Measurements from ENCODE around the gene ASPN. TPM values are rescaled to one million over a fixed set of nuclear protein-coding genes. Genes with fewer than 3 reads are reported as not detected.

ASPN gene
- total RNA-seq (2014; rRNA removed; shearing (Covaris generic)) (not detected in 2 replicates), polyA plus RNA-seq (2016; fragmentation: Nextera tagmentation; extraction: Ambion mirVana) (0.82 and 0.99 TPM in 2 replicates)
- long read RNA-seq, result 0 reads

GRCh38 chr9:92482329-92482728 is at the start of gene ASPN:
Gene ASPN (minus strand): TSS chr9:92482506.
- no peak for DNase-seq (ENCODE audit: low spot score)
- no peak for ATAC-seq
- Histone ChIP-seq H3K4me2 (peak within 1 kb of the TSS; percentile 60; the same call in 1 of the 2 replicates), H3K4me1 (ENCODE audit: insufficient read depth) (peaks cover 23% of the 10 kb centered on the region), H3K4me3 (no peak within 1 kb of the TSS), H3K27me3 (ENCODE audit: insufficient read depth) (no peaks in the 10 kb centered on the region), H4K20me1 (replicated peaks; ENCODE audit: insufficient read depth) (no peaks in the 10 kb centered on the region), H2AFZ (no peak within 1 kb of the TSS), H3K9me2 (ENCODE audit: insufficient read depth) (no peaks in the 10 kb centered on the region), H3K36me3 (ENCODE audit: insufficient read depth) (no peaks in the 10 kb centered on the region), H3K79me2 (replicated peaks; ENCODE audit: insufficient read depth) (no peaks in the 10 kb centered on the region), H3F3A (replicated peaks; ENCODE audit: low read depth) (no peaks in the 10 kb centered on the region), H3K27ac (ENCODE audit: low read depth) (no peak within 1 kb of the TSS)
- Mint-ChIP-seq H3K27me3 (ENCODE audit: insufficient read depth, low read depth, poor library complexity) (no peaks in the 10 kb centered on the region), H3K4me1 (peaks cover 12% of the 10 kb centered on the region), H3K4me3 (no peak within 1 kb of the TSS), H3K27ac (peak within 1 kb of the TSS; percentile 28; the same call in 1 of the 2 replicates), H3K9me3 (no peaks in the 10 kb centered on the region), H3K36me3 (ENCODE audit: low read depth) (no peaks in the 10 kb centered on the region)
- TF ChIP-seq ETS1 (IDR thresholded peaks at IDR 0.05) (no peak), CTCF (conservative IDR thresholded peaks at IDR 0.05; ENCODE audit: low read depth in 2 of 2) (no peak), STAT1 (IDR thresholded peaks at IDR 0.05; ENCODE audit: unreplicated experiment) (no peak), JUNB (IDR thresholded peaks at IDR 0.05; ENCODE audit: unreplicated experiment) (no peak), POLR2AphosphoS5 (IDR thresholded peaks at IDR 0.05; ENCODE audit: low read depth) (no peak)

- no peak overlapping the region for H2AFZ ChIP-seq
- Mint-ChIP-seq H3K36me3 (ENCODE audit: low read depth) (no peaks in the 10 kb centered on the region), H3K4me3 (no peak overlapping the region), H3K4me1 (peaks cover 11% of the 10 kb centered on the region; the same call in 2 of the 3 replicates), H3K27ac (no peak overlapping the region), H3K27me3 (ENCODE audit: insufficient read depth, low read depth, poor library complexity) (no peaks in the 10 kb centered on the region), H3K9me3 (no peaks in the 10 kb centered on the region)
- no peak for TF ChIP-seq REST (IDR thresholded peaks at IDR 0.05; ENCODE audit: unreplicated experiment)
- no peak overlapping the region for H3K27ac ChIP-seq (ENCODE audit: low read depth)
- H3K4me3 ChIP-seq, result no peak overlapping the region
- ATAC-seq, result no peak
- H3K36me3 ChIP-seq (ENCODE audit: insufficient read depth), result no peaks in the 10 kb centered on the region
- H3K79me2 ChIP-seq (replicated peaks; ENCODE audit: insufficient read depth), result no peaks in the 10 kb centered on the region
- no peaks in the 10 kb centered on the region for H3K4me1 ChIP-seq (ENCODE audit: insufficient read depth)
- no peaks in the 10 kb centered on the region for H3K27me3 ChIP-seq (ENCODE audit: insufficient read depth)
- no peak for DNase-seq (ENCODE audit: low spot score)
- no peaks in the 10 kb centered on the region for H3K9me2 ChIP-seq (ENCODE audit: insufficient read depth)
- no peak overlapping the region for H3K4me2 ChIP-seq
- H4K20me1 ChIP-seq (replicated peaks; ENCODE audit: insufficient read depth), result no peaks in the 10 kb centered on the region
- H3F3A ChIP-seq (replicated peaks; ENCODE audit: low read depth), result no peaks in the 10 kb centered on the region
Measured at GRCh38 chr9:92530893-92531292, 48.6 kb upstream of the ASPN start.

Measured in GM23338 (cell line).